ENCODE measurements around the gene SNN.
A peak's percentile ranks its signal among the peaks of the same experiment; 100 is the strongest.

SNN gene

DNA sequence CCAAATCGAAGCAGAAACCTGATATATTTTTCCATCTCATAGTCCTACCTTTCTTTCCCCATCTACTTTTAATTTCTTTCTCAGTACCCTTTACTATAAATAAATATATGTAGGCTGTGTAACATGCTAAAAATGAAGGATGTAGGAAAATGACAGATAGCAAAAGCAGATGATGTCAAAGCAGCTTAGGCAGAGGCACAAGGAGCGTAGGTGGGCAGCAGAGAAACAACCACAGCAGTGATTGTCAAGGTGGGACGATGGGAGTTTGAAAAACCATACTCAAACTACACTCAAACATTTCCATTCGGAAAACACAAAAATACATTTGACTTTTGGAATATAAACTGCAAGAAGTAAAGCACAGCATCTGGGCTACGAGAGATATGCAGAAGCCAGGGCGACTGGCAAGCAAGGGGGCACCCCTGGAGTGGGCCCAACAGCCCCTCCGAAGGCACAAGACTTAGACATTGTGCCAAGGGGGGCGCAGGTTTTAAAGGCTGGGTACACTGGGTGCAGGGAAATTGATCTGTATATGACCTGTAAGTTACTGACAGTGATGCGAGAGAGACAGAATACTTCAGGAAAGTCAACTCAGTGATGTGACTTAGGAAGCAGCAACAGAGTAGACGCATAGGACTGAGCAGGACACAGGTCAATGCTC is 31.1 kb downstream of the SNN start:
- no peak for DNase-seq (ENCODE audit: low spot score)

DNA sequence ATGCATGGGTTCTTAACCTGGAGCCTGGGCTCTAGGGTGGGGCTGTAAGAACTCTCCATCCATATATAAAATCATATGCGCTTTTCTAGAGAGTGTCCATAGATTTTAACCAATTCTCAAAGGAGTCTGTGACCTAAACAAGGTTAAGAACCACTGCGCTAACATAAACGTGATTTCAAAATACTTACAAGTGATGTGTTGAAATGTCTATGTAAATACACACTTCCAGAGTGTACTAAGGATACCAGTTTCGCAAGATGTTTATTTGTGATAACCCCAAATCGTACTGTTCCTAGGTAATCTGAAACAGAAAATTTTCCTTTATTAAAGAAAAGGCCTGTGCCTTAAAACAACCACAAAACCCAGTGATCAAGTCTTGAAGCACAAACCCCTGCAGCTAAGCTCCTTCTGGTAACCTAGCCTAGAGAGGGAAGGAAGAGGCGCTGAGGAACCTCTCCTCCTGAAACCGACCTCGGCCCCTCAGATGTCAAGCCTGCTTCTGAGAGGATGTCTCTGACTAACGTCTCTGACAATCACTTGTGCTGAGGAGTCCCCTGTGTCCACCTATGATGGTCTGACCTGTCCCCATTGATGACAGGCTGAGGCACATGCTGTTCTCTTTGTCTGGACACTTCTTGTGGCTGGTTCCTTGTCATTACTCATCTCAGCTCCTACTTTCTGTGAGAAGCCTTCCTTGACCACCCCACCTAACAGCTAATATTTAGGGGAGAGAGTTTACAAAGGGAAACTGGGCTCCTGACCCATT is 32.2 kb downstream of the SNN start:
- no peak for DNase-seq (ENCODE audit: low spot score)

DNA sequence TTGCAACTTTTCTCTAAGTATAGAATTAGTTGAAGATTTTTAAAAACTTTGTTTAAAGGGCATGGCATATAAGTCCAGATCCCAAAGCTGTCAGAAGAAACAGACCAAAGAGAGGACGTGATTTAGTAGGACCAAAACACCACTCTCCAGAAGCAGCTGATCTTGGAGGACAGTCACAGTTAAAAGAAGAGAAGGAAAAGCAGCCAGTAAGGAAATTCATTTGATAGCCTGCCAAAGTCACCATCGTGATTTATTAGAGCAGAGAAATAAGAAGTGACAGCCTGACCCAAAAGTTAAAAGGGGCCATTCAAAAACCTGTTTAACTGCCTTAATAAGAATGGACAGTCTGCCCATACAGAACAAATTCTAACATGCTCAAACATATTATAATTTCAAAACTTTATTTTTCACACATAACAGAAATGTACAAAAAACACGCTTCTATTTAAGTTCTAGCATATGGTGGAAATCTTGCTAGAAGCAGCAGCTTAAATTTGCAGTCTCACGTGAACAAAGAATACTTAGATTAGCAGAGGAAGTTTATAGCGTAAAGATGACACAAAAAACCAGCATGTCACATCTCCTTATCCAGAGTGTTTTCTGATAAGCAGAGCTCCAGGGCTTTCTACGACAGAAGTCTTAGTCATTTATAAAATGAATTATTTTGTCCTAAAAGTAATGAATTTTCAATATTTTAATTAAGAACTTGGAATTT is 37.2 kb downstream of the SNN start:
- DNase-seq (ENCODE audit: low spot score), result no peak

DNA sequence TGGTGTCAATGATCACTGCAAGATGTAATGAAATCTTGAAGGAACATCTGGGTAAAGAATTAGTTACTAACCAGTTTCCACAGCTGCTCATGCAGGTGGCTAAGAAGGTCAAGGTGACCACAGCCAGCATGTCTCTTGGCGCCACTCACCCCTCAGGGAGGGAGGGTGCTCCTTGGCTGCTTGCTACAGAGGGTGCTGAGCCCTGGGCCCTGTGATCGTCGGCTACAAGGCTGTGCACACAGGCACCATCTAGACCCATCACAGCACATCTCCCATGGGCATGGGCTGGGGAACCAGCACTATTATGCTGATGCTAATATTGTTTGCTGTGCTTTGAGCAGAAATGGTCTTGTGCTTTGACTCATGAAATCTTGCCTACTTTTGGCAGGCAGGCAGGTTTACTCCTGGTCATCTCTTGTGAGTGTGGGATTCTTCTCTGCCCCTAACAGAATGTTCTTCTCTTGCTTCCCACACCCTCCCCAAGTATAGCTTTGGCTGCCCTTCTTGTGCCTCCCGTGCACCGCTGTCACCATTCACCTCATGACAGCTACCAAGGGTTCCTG is 38.0 kb downstream of the SNN start:
- DNase-seq (ENCODE audit: low spot score), result no peak

DNA sequence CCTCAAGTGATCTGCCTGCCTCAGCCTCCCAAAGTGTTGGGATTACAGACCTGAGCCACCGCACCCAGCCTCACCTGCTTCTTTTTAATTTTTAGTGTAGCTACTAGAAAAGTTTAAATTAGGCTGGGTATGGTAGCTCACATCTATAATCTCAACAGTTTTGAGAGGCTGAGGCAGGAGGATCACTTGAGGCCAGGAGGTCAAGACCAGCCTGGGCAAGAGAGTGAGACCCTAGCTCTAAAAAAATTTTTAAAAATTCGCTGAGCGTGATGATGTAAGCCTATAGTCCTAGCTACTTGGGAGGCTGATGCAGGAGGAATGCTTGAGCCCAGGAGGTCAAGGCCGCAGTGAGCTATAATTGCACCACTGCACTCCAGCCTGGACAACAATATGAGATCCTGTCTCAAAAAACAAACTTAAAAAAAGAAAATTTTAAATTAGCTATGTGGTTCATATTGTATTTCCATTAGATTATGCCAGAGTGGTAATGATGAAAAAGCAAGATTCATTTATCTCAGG is 39.5 kb downstream of the SNN start:
- no peak for DNase-seq (ENCODE audit: low spot score)

DNA sequence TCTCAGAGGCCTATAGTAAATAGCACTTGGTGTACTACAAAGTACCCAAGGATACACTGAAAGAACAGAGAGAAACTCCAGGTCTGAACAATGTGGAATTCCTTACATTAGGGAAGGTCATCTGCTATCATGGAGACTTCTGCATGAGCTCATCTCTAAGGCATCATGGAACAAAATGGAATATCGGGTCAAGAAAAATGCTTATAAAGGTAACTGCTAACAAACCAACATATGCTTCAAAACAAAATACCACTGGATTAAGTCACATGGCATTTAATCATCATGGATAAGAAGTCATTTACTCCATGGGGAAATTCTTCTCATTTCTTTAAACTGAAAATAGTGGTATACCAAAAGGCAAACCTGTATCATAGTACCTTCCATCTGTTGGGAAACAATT is 40.2 kb downstream of the SNN start:
- DNase-seq (ENCODE audit: low spot score), result peak; percentile 30

DNA sequence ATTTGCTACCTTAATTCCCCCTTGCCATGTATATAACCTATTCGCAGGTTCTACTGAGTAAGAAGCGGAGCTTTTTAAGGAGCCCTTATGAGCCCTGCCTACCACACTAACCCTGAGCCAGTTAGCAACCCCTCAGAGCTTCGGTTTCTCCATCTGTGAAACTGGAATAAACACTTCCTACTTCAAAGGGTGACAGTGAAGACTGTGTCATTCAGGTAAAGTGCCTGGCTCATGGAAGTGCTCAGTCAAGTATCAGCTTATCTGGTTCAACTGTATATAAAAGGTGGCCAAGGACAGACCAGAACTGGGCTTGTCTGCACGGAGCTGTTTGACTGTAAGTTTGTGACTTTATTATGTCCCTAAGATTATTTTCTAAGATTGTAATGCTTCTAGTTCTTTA is 43.4 kb downstream of the SNN start:
- DNase-seq (ENCODE audit: low spot score), result no peak

DNA sequence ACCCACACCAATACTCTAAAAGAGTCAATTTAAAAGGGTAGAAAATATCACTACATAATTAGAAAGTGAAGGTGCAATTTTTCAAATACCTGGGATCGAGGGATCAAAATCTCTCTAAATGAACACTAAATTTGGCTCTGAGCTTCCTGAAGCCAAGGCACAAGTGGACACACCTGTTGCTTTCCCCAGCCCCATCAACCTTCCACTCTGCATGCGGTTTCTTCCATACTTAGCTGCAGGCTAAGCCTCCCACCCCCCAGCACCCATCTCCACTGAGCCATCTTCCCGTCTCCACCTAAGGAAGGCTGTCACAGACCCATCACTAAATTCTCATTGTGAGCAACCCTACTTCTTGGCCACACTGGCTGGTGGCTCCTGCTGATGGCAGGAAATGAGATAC is 43.9 kb downstream of the SNN start:
- no peak for DNase-seq (ENCODE audit: low spot score)

DNA sequence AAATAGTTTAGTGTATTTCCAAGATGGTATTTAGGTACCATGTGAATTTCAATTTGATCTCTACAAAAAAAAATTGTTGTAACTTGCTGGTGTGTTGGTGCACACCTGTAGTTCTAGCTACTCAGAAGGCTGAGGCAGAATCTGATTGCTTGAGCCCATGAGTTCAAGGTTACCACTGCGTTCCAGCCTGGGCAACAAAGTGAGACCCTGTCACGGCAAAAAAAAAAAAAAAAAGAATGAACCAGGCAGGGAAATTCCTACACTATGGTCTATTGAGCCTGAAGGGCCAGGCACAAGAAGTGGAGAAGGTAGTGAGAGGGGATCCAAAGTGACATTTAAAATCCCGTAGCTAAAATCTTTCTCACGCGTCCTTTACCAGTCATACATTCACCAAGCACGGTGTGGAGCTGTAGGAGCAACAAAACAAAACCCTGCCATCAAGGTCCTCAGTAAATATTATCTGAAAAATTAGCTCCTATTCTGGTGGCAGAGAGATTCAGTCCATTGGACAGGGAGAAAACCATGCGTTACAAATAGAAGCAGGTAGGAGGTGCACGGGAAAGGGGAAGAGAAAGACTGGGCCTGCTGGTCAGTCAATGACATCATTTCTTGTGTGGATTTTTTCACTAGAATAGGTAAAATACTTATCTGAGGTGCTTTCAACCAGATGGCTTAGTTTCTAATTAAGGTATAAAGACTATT is 47.1 kb downstream of the SNN start:
- no peak for DNase-seq (ENCODE audit: low spot score)

DNA sequence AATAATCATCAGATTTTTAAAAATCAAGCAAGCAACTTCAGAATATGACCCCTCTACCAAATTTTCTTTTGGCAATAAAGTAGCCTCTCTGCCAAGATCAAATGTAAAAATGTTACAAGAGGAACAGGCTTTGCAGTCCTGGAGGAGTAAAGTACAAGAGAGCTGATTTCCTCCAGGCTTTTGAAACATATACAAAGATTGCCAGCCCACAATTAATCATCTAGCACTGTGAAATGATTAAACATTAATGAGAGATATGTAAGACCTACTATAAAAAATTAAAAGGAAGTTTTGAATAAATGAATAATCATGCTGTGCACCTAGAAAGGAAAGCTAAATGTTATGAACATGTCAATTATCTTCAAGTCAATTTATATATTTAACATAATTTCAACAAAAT is 48.1 kb downstream of the SNN start:
- no peak for DNase-seq (ENCODE audit: low spot score)

DNA sequence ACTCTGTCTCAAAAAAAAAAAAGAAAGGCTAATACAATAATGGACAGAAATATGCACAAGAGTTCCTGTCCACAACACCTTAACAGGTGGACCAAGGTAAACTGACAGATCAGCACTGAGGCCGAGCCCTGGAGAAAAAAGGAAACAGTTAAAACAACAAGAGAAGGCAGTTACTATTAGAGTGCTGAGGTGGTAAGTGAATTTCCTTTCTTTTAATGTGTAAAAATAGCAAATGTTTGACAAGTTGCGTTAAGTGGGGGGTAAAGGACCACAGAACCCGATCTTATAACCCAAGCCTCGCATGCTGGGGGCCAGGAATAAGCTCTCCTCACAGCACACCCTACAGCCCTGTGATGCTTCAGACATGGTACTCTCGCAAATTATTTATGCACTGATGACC is 49.6 kb downstream of the SNN start:
- DNase-seq (ENCODE audit: low spot score), result no peak

DNA sequence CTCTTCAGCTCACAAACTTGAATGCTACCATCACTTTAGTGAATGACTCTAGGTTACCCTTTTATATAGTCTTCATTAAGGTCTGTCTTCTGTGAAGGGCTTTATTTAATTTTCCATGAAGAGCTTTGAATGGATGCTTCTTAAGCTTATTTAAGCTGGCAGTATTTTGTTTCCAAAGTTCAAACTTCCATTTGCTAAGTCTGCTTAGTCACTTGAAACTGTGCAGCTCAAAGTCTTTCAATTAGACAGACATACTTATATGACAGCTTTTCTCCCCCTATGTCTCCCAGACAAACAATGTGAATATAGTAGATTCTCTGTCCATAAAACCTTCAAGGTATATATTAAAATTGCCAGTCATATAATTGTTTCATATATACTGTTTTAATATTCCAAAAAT is 50.9 kb downstream of the SNN start:
- no peak for DNase-seq (ENCODE audit: low spot score)

DNA sequence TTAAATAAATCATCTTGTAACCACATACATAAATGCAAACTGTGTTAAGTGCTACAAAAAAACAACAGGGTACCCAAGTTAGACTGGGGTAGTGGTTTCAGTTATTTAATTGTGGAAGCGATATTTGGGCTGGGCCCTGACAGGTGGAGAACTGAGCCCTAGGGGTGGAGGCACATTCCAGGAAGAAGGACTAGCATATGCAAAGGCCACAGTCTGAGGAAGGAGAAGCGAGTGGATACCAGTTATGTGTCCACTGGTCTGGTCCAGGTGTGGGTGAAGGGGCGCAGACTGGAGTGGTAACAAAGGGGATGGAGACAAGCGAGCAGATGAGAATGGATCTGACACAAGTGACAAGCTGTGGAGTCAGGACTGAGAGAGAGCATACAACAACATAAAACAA is 51.5 kb downstream of the SNN start:
- no peak for DNase-seq (ENCODE audit: low spot score)

DNA sequence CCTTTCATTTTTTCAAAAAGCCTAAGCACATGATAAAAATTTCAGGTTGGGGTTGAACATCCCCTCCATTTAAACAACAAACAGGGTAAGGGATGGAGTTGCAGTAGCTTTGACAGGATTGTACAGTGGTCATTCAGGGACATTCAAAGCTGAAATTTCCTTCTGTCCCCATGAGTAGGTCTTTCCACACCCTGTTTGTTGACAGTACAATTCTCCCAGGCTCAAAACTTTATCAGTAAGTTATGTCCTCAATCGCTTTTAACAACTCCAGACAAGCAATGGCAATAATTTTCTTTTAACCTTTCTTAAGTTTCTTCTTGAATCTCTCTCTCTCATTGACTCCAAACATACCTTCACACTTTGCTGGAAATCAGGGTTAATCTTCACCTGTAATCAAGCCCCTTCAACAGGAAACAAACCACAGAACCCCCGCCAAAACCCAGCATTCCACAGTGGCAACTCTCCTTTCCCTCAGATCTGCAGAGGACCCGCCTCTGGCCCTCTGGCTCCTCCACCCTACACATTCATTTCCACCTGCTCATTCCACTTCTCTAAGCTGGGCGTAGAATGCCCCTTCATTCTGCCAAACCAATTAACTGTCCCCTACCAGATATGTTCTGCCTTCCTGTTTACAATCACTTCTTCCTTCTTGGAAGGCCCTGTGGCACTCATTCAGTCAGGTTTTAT is 53.7 kb downstream of the SNN start:
- DNase-seq (ENCODE audit: low spot score), result no peak

DNA sequence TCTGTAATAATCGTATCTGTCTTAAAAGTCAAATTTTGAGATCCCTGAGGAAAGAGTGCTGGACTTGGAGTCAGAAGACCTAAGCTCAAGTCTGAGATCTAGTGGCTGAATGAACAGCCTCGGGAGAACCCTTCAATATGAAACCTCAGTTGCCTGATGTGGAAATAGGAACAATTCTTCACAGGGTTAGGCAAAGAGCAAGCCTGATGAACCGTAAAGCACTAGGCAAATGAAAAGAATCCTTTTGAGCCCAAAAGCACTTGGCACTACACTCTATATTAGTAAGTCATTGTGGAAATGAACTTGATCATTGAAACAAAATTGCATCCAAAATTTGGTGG is 54.2 kb downstream of the SNN start:
- no peak for DNase-seq (ENCODE audit: low spot score)

DNA sequence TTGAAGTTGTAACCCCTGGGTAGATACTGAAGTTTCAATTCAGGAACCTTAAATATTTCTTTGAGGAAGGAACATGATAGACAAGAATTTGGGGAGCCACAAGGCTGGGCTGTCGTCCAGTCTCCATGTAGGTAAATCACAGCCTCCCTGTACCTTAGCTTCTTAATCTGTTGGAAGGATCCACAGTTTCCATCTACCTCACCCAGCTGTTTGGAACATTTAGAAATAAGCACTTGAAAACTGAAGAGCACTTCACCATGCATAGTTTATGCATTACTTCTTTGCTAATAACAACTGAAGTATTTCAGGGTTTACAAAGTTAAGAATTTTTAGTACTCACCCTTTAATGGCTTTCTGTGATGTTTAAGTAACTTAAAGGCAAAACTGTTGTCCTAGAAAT is 57.2 kb downstream of the SNN start:
- DNase-seq (ENCODE audit: low spot score), result no peak

DNA sequence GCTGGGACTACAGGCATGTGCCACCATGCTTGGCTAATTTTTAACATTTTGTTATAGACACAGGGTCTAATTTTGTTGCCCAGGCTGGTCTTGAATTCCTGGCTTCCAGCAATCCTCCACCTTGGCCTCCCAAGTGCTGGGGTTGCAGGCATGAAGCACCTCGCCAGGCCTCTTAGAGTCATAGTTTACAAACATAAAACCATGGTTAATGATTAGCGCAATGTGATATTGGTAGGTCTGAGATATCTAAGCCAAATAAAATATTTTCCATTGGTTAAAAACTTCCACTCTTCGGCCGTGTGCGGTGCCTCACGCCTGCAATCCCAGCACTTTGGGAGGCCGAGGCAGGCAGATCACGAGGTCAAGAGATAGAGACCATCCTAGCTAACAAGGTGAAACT is 57.8 kb downstream of the SNN start:
- no peak for DNase-seq (ENCODE audit: low spot score)

DNA sequence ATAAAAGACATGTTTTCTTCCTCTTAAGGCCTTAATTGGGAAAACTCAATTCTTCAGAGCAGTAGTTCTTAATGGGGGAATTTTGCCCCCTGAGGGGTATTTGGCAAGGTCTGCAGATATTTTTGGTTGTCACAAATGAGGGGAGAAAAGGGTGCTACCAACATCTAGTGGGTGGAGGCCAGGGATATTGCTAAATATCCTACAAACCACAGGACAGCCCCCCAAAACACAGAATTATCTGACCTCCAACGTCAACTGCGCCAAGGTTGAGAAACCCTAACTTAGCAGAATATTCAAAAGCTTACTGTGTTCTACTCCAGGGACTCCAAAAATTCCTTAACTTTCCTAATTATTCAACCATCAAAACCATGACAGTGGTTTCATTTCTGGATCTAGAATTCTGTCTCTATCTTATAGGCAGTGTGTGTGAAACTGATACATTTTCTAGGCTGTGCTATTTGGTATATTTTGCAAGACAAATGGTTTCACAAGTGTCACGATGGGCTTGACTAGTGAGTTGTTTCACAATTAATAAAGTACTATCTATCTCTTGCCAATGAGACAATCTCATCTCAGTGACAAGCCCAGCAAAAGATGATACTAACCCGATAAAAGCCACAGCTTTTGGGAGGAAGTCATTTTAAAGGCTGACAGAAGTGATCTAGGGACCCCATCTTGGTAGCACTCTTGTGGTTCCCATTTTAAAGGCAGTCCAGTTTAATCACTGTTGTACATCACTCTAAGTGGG is 59.7 kb downstream of the SNN start:
- no peak for DNase-seq (ENCODE audit: low spot score)
